ENCODE results near the gene PAX6. TPM values are rescaled to one million over a fixed set of nuclear protein-coding genes. Genes with fewer than 3 reads are reported as not detected.

The PAX6 gene
- total RNA-seq, 2 donors from 2014 or later, result 0.39 TPM; not detected in 1

- DNase-seq (ENCODE audit: low spot score in 2 of 2) (no peak), ATAC-seq (no peak)
- Mint-ChIP-seq H3K9me3 (peaks cover 2 to 5% of the 10 kb centered on the region in 2 donors), H3K27ac (peak overlapping the region in 1 of 2 donors; percentile 94), H3K36me3 (peaks cover 22 to 47% of the 10 kb centered on the region in 2 donors)
Measured at GRCh38 chr11:31824879-31825837, 14.0 kb upstream of the PAX6 start.

- ATAC-seq (no peak), DNase-seq (ENCODE audit: low spot score in 2 of 2) (no peak)
Measured at GRCh38 chr11:31824332-31824878, 13.3 kb upstream of the PAX6 start.

GRCh38 chr11:31823644-31824331 is 12.7 kb upstream of the PAX6 start:
- H3K36me3 Mint-ChIP-seq, result peaks cover 22 to 47% of the 10 kb centered on the region in 2 donors
- peaks cover 2 to 5% of the 10 kb centered on the region in 2 donors for H3K9me3 Mint-ChIP-seq
- peak overlapping the region in 1 of 2 donors; percentile 14 for H3K27ac Mint-ChIP-seq
- DNase-seq (ENCODE audit: low spot score in 2 of 2) (no peak), ATAC-seq (no peak)

More at GRCh38 chr11:31824332-31824878, 13.3 kb upstream of the PAX6 start:
- Mint-ChIP-seq H3K9me3 (peaks cover 2 to 5% of the 10 kb centered on the region in 2 donors), H3K27ac (peak overlapping the region in 1 of 2 donors; percentile 94), H3K36me3 (peaks cover 22 to 47% of the 10 kb centered on the region in 2 donors)

GRCh38 chr11:31822927-31823643 is 12.0 kb upstream of the PAX6 start:
- peaks cover 2 to 5% of the 10 kb centered on the region in 2 donors for H3K9me3 Mint-ChIP-seq
- H3K36me3 Mint-ChIP-seq, result peaks cover 20 to 54% of the 10 kb centered on the region in 2 donors
- no peak overlapping the region for H3K27ac Mint-ChIP-seq
- DNase-seq (ENCODE audit: low spot score in 2 of 2) (peak in 1 of 2 donors; percentile 4), ATAC-seq (no peak)

GRCh38 chr11:31822175-31822926 is 11.2 kb upstream of the PAX6 start:
- Mint-ChIP-seq H3K9me3 (peaks cover 2 to 5% of the 10 kb centered on the region in 2 donors), H3K36me3 (peaks cover 13 to 49% of the 10 kb centered on the region in 2 donors), H3K27ac (no peak overlapping the region)
- ATAC-seq (no peak), DNase-seq (ENCODE audit: low spot score in 2 of 2) (no peak)

GRCh38 chr11:31821766-31822165 is 10.6 kb upstream of the PAX6 start:
- ATAC-seq (no peak), DNase-seq (ENCODE audit: low spot score in 2 of 2) (no peak)
- H3K9me3 Mint-ChIP-seq, result peaks cover 2 to 5% of the 10 kb centered on the region in 2 donors
- peaks cover 11 to 47% of the 10 kb centered on the region in 2 donors for H3K36me3 Mint-ChIP-seq
- H3K27ac Mint-ChIP-seq, result no peak overlapping the region

- no peak for ATAC-seq
- H3K9me3 Mint-ChIP-seq, result peaks cover 2 to 5% of the 10 kb centered on the region in 2 donors
- H3K27ac Mint-ChIP-seq, result no peak overlapping the region
Measured at GRCh38 chr11:31821235-31821764, 10.2 kb upstream of the PAX6 start.

GRCh38 chr11:31820438-31820818 is 9.3 kb upstream of the PAX6 start:
- ATAC-seq (no peak), DNase-seq (ENCODE audit: low spot score in 2 of 2) (peak in 1 of 2 donors; percentile 6)
- Mint-ChIP-seq H3K36me3 (peaks cover 6 to 47% of the 10 kb centered on the region in 2 donors), H3K27ac (no peak overlapping the region), H3K9me3 (peaks cover 2 to 5% of the 10 kb centered on the region in 2 donors)

More at GRCh38 chr11:31821235-31821764, 10.2 kb upstream of the PAX6 start:
- no peak for DNase-seq (ENCODE audit: low spot score in 2 of 2)
- peaks cover 7 to 45% of the 10 kb centered on the region in 2 donors for H3K36me3 Mint-ChIP-seq

GRCh38 chr11:31819621-31820437 is 8.7 kb upstream of the PAX6 start:
- DNase-seq (ENCODE audit: low spot score in 2 of 2) (peak in 1 of 2 donors; percentile 8), ATAC-seq (no peak)
- Mint-ChIP-seq H3K27ac (no peak overlapping the region), H3K9me3 (peaks cover 2 to 5% of the 10 kb centered on the region in 2 donors), H3K36me3 (peaks cover 6 to 49% of the 10 kb centered on the region in 2 donors)

GRCh38 chr11:31818874-31819331 is 7.8 kb upstream of the PAX6 start:
- DNase-seq (ENCODE audit: low spot score in 2 of 2), result no peak
- no peak for ATAC-seq
- Mint-ChIP-seq H3K27ac (no peak overlapping the region), H3K9me3 (peaks cover 2 to 5% of the 10 kb centered on the region in 2 donors), H3K36me3 (peaks cover 6 to 42% of the 10 kb centered on the region in 2 donors)

- DNase-seq (ENCODE audit: low spot score in 2 of 2) (no peak), ATAC-seq (no peak)
- Mint-ChIP-seq H3K27ac (no peak overlapping the region), H3K9me3 (peaks cover 2 to 5% of the 10 kb centered on the region in 2 donors), H3K36me3 (peaks cover 4 to 39% of the 10 kb centered on the region in 2 donors)
Measured at GRCh38 chr11:31818425-31818755, 7.3 kb upstream of the PAX6 start.

- Mint-ChIP-seq H3K9me3 (peaks cover 2 to 5% of the 10 kb centered on the region in 2 donors), H3K36me3 (peaks cover 0 to 35% of the 10 kb centered on the region in 2 donors), H3K27ac (no peak overlapping the region)
- DNase-seq (ENCODE audit: low spot score in 2 of 2) (no peak), ATAC-seq (peak in 1 of 2 donors; percentile 19)
Measured at GRCh38 chr11:31817621-31818424, 6.7 kb upstream of the PAX6 start.

- no peak for DNase-seq (ENCODE audit: low spot score in 2 of 2)
- Mint-ChIP-seq H3K36me3 (peaks cover 0 to 36% of the 10 kb centered on the region in 2 donors), H3K27ac (no peak overlapping the region), H3K9me3 (peaks cover 2 to 5% of the 10 kb centered on the region in 2 donors)
- peak in 1 of 2 donors; percentile 22 for ATAC-seq
Measured at GRCh38 chr11:31817054-31817620, 6.0 kb upstream of the PAX6 start.

Measured in activated naive CD4-positive, alpha-beta T cell treated with anti-CD3 and anti-CD28 coated beads, Interleukin-2, amount 50 U/mL, for 72 hours (primary cell).